ENCODE results near the gene TIMELESS.

The TIMELESS gene

GRCh38 chr12:56377310-56377988, 71.8 kb downstream of the TIMELESS start:
- Histone ChIP-seq H3K4me3 (no peak overlapping the region), H3K9ac (ENCODE audit: insufficient read length) (no peak overlapping the region), H3K27ac (no peak overlapping the region), H3K9me3 (ENCODE audit: low read depth, low read length) (no peaks in the 10 kb centered on the region), H3K36me3 (ENCODE audit: insufficient read depth, low read length) (no peaks in the 10 kb centered on the region)
- TF ChIP-seq FOXP2 (optimal IDR thresholded peaks at IDR 0.05; ENCODE audit: control extremely low read depth, extremely low read length, insufficient read depth): no peak
- no peak for TF ChIP-seq EZH2 (IDR thresholded peaks at IDR 0.05)
- no peak for TF ChIP-seq POLR2AphosphoS5 (IDR thresholded peaks at IDR 0.05; ENCODE audit: borderline replicate concordance, low read depth, low read length)
- no peak for DNase-seq (ENCODE audit: low read depth, low spot score)

GRCh38 chr12:56375598-56376434, 73.4 kb downstream of the TIMELESS start:
- H3K4me3 ChIP-seq: no peak overlapping the region
- no peaks in the 10 kb centered on the region for H3K9me3 ChIP-seq (ENCODE audit: low read depth, low read length)
- DNase-seq (ENCODE audit: low read depth, low spot score): no peak
- H3K27ac ChIP-seq: no peak overlapping the region
- no peak for TF ChIP-seq EZH2 (IDR thresholded peaks at IDR 0.05)
- TF ChIP-seq POLR2AphosphoS5 (IDR thresholded peaks at IDR 0.05; ENCODE audit: borderline replicate concordance, low read depth, low read length): no peak
- no peak for TF ChIP-seq FOXP2 (optimal IDR thresholded peaks at IDR 0.05; ENCODE audit: control extremely low read depth, extremely low read length, insufficient read depth)
- no peaks in the 10 kb centered on the region for H3K36me3 ChIP-seq (ENCODE audit: insufficient read depth, low read length)
- H3K9ac ChIP-seq (ENCODE audit: insufficient read length): no peak overlapping the region

GRCh38 chr12:56374726-56375597, 74.3 kb downstream of the TIMELESS start:
- no peak overlapping the region for H3K4me3 ChIP-seq
- H3K27ac ChIP-seq: no peak overlapping the region
- no peak overlapping the region for H3K9ac ChIP-seq (ENCODE audit: insufficient read length)
- no peaks in the 10 kb centered on the region for H3K36me3 ChIP-seq (ENCODE audit: insufficient read depth, low read length)
- DNase-seq (ENCODE audit: low read depth, low spot score): no peak
- TF ChIP-seq POLR2AphosphoS5 (IDR thresholded peaks at IDR 0.05; ENCODE audit: borderline replicate concordance, low read depth, low read length): no peak
- no peak for TF ChIP-seq FOXP2 (optimal IDR thresholded peaks at IDR 0.05; ENCODE audit: control extremely low read depth, extremely low read length, insufficient read depth)
- TF ChIP-seq EZH2 (IDR thresholded peaks at IDR 0.05): no peak
- no peaks in the 10 kb centered on the region for H3K9me3 ChIP-seq (ENCODE audit: low read depth, low read length)

DNA sequence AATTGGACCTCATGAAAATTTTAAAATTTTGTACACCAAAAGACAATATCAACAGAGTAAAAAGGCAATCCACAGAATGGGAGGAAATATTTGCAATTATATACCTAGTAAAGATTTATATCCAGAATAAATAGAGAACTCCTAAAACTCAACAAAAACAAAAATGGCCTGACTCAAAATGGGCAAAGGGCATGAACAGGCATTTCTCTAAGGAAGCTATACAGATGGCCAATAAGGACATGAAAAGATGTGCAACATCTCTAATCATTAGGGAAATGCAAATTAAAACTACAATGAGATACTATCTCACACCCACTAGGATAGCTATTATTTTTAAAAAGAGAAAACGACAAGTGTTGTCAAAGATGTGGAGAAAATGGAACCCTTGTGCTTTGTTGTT, 75.7 kb downstream of the TIMELESS start:
- Histone ChIP-seq H3K9ac (ENCODE audit: insufficient read length) (no peak overlapping the region), H3K9me3 (ENCODE audit: low read depth, low read length) (no peaks in the 10 kb centered on the region), H3K36me3 (ENCODE audit: insufficient read depth, low read length) (no peaks in the 10 kb centered on the region), H3K4me3 (no peak overlapping the region), H3K27ac (no peak overlapping the region)
- TF ChIP-seq POLR2AphosphoS5 (IDR thresholded peaks at IDR 0.05; ENCODE audit: borderline replicate concordance, low read depth, low read length): no peak
- TF ChIP-seq EZH2 (IDR thresholded peaks at IDR 0.05): no peak
- TF ChIP-seq FOXP2 (optimal IDR thresholded peaks at IDR 0.05; ENCODE audit: control extremely low read depth, extremely low read length, insufficient read depth): no peak
- DNase-seq (ENCODE audit: low read depth, low spot score): no peak

- H3K9ac ChIP-seq (ENCODE audit: insufficient read length): no peak overlapping the region
- H3K27ac ChIP-seq: no peak overlapping the region
- no peaks in the 10 kb centered on the region for H3K36me3 ChIP-seq (ENCODE audit: insufficient read depth, low read length)
- no peak for DNase-seq (ENCODE audit: low read depth, low spot score)
- H3K9me3 ChIP-seq (ENCODE audit: low read depth, low read length): no peaks in the 10 kb centered on the region
- H3K4me3 ChIP-seq: no peak overlapping the region
- TF ChIP-seq POLR2AphosphoS5 (IDR thresholded peaks at IDR 0.05; ENCODE audit: borderline replicate concordance, low read depth, low read length): no peak
- no peak for TF ChIP-seq FOXP2 (optimal IDR thresholded peaks at IDR 0.05; ENCODE audit: control extremely low read depth, extremely low read length, insufficient read depth)
- TF ChIP-seq EZH2 (IDR thresholded peaks at IDR 0.05): no peak
Observed at GRCh38 chr12:56366948-56367347, 82.3 kb downstream of the TIMELESS start.
